UCSD-AML1 (cell line): ENCODE results near the gene CCSER2.
A peak's percentile ranks its signal among the peaks of the same experiment; 100 is the strongest.
"Not testable (repeated sequence)": the region's sequence is repeated elsewhere in the genome, so short reads cannot be mapped to it uniquely, and the experiment has no call there.

Source experiments
- DNase-seq: peaks from one replicate; lab custom pipeline; 2025; ENCODE audit not compliant: unreplicated experiment; lab: John Stamatoyannopoulos, UW

CCSER2 gene

GRCh38 chr10:84312816-84313215 lies 15.6 kb upstream of the CCSER2 start:
- no peak for DNase-seq

GRCh38 chr10:84314275-84314674 lies 14.1 kb upstream of the CCSER2 start:
- no peak for DNase-seq

GRCh38 chr10:84317174-84317573 lies 11.2 kb upstream of the CCSER2 start:
- DNase-seq: no peak

- no peak for DNase-seq
Observed at GRCh38 chr10:84321902-84322301, 6.5 kb upstream of the CCSER2 start.

- DNase-seq: not testable (repeated sequence)
Observed at GRCh38 chr10:84323566-84323965, 4.8 kb upstream of the CCSER2 start.

- DNase-seq: not testable (repeated sequence)
Observed at GRCh38 chr10:84326995-84327394, 1.4 kb upstream of the CCSER2 start.

GRCh38 chr10:84329196-84329611 lies 815 bp downstream of the CCSER2 start:
- no peak for DNase-seq

GRCh38 chr10:84329986-84330651 lies 1.7 kb downstream of the CCSER2 start:
- no peak for DNase-seq

GRCh38 chr10:84331091-84331490 lies 2.7 kb downstream of the CCSER2 start:
- no peak for DNase-seq

- DNase-seq: peak; percentile 12
Observed at GRCh38 chr10:84333864-84334451, 5.6 kb downstream of the CCSER2 start.

- DNase-seq: no peak
Observed at GRCh38 chr10:84334811-84335210, 6.4 kb downstream of the CCSER2 start.

GRCh38 chr10:84335516-84335915 lies 7.1 kb downstream of the CCSER2 start:
- DNase-seq: no peak

GRCh38 chr10:84336406-84337090 lies 8.2 kb downstream of the CCSER2 start:
- DNase-seq: no peak

- DNase-seq: no peak
Observed at GRCh38 chr10:84337199-84337598, 8.8 kb downstream of the CCSER2 start.

- DNase-seq: no peak
Observed at GRCh38 chr10:84339025-84339424, 10.6 kb downstream of the CCSER2 start.

GRCh38 chr10:84340187-84340586 lies 11.8 kb downstream of the CCSER2 start:
- DNase-seq: no peak

- DNase-seq: no peak
Observed at GRCh38 chr10:84340632-84341537, 12.5 kb downstream of the CCSER2 start.

- no peak for DNase-seq
Observed at GRCh38 chr10:84341538-84341856, 13.1 kb downstream of the CCSER2 start.

- no peak for DNase-seq
Observed at GRCh38 chr10:84341983-84342382, 13.6 kb downstream of the CCSER2 start.

- no peak for DNase-seq
Observed at GRCh38 chr10:84342584-84342983, 14.2 kb downstream of the CCSER2 start.

- DNase-seq: no peak
Observed at GRCh38 chr10:84343831-84344230, 15.4 kb downstream of the CCSER2 start.
